Measurements from ENCODE around the gene MESD.
A peak's percentile ranks its signal among the peaks of the same experiment; 100 is the strongest.

Gene MESD

GRCh38 chr15:80936288-80937078 is 53.1 kb downstream of the MESD start:
- no peak overlapping the region for H3K27ac ChIP-seq (ENCODE audit: low read length)
- H3K4me3 ChIP-seq (ENCODE audit: low read length): no peak overlapping the region
- H4K20me1 ChIP-seq (ENCODE audit: insufficient read depth, low read length): no peaks in the 10 kb centered on the region
- no peaks in the 10 kb centered on the region for H3K79me2 ChIP-seq (ENCODE audit: low read length)
- H2AFZ ChIP-seq (ENCODE audit: low read depth, low read length): no peak overlapping the region
- H3K4me1 ChIP-seq (ENCODE audit: low read length): no peaks in the 10 kb centered on the region
- TF ChIP-seq EZH2phosphoT487 (IDR thresholded peaks at IDR 0.05; ENCODE audit: low read depth) (no peak), CTCF (IDR thresholded peaks at IDR 0.05; ENCODE audit: low read depth, low read length) (peak; percentile 22; the same call in 1 of the 2 replicates)
- H3K9me3 ChIP-seq (ENCODE audit: insufficient read depth, low read length): no peaks in the 10 kb centered on the region
- H3K27me3 ChIP-seq (ENCODE audit: low read depth, low read length): no peaks in the 10 kb centered on the region
- no peak overlapping the region for H3K4me2 ChIP-seq (ENCODE audit: low read length)
- peaks cover 10% of the 10 kb centered on the region for H3K36me3 ChIP-seq (replicated peaks; ENCODE audit: low read depth, low read length)
- H3K9ac ChIP-seq (ENCODE audit: low read length): no peak overlapping the region

GRCh38 chr15:80934761-80935221 is 54.8 kb downstream of the MESD start:
- no peaks in the 10 kb centered on the region for H3K9me3 ChIP-seq (ENCODE audit: insufficient read depth, low read length)
- no peak overlapping the region for H3K4me3 ChIP-seq (ENCODE audit: low read length)
- H3K27me3 ChIP-seq (ENCODE audit: low read depth, low read length): no peaks in the 10 kb centered on the region
- H3K79me2 ChIP-seq (ENCODE audit: low read length): no peaks in the 10 kb centered on the region
- no peak overlapping the region for H2AFZ ChIP-seq (ENCODE audit: low read depth, low read length)
- H3K27ac ChIP-seq (ENCODE audit: low read length): no peak overlapping the region
- no peaks in the 10 kb centered on the region for H4K20me1 ChIP-seq (ENCODE audit: insufficient read depth, low read length)
- no peak for TF ChIP-seq CTCF (IDR thresholded peaks at IDR 0.05; ENCODE audit: low read depth, low read length)
- TF ChIP-seq EZH2phosphoT487 (IDR thresholded peaks at IDR 0.05; ENCODE audit: low read depth): no peak
- H3K4me1 ChIP-seq (ENCODE audit: low read length): no peaks in the 10 kb centered on the region
- no peak overlapping the region for H3K9ac ChIP-seq (ENCODE audit: low read length)
- no peak overlapping the region for H3K4me2 ChIP-seq (ENCODE audit: low read length)
- peaks cover 5% of the 10 kb centered on the region for H3K36me3 ChIP-seq (replicated peaks; ENCODE audit: low read depth, low read length)

- Histone ChIP-seq H4K20me1 (ENCODE audit: insufficient read depth, low read length) (no peaks in the 10 kb centered on the region), H3K27me3 (ENCODE audit: low read depth, low read length) (no peaks in the 10 kb centered on the region), H3K4me1 (ENCODE audit: low read length) (no peaks in the 10 kb centered on the region), H3K27ac (ENCODE audit: low read length) (no peak overlapping the region), H3K4me3 (ENCODE audit: low read length) (no peak overlapping the region), H3K36me3 (replicated peaks; ENCODE audit: low read depth, low read length) (peaks cover 5% of the 10 kb centered on the region), H2AFZ (ENCODE audit: low read depth, low read length) (no peak overlapping the region), H3K9ac (ENCODE audit: low read length) (no peak overlapping the region), H3K79me2 (ENCODE audit: low read length) (no peaks in the 10 kb centered on the region), H3K4me2 (ENCODE audit: low read length) (no peak overlapping the region), H3K9me3 (ENCODE audit: insufficient read depth, low read length) (no peaks in the 10 kb centered on the region)
- no peak for TF ChIP-seq EZH2phosphoT487 (IDR thresholded peaks at IDR 0.05; ENCODE audit: low read depth)
- TF ChIP-seq CTCF (IDR thresholded peaks at IDR 0.05; ENCODE audit: low read depth, low read length): no peak
These were observed 56.6 kb downstream of the MESD start for GRCh38 chr15:80932989-80933388.

GRCh38 chr15:80932513-80932815 is 57.2 kb downstream of the MESD start:
- Histone ChIP-seq H3K36me3 (replicated peaks; ENCODE audit: low read depth, low read length) (peaks cover 5% of the 10 kb centered on the region), H3K4me1 (ENCODE audit: low read length) (no peaks in the 10 kb centered on the region), H3K79me2 (ENCODE audit: low read length) (no peaks in the 10 kb centered on the region), H3K27ac (ENCODE audit: low read length) (no peak overlapping the region), H3K27me3 (ENCODE audit: low read depth, low read length) (no peaks in the 10 kb centered on the region), H3K4me3 (ENCODE audit: low read length) (no peak overlapping the region), H3K9ac (ENCODE audit: low read length) (no peak overlapping the region), H4K20me1 (ENCODE audit: insufficient read depth, low read length) (no peaks in the 10 kb centered on the region), H3K4me2 (ENCODE audit: low read length) (no peak overlapping the region), H2AFZ (ENCODE audit: low read depth, low read length) (no peak overlapping the region), H3K9me3 (ENCODE audit: insufficient read depth, low read length) (no peaks in the 10 kb centered on the region)
- TF ChIP-seq CTCF (IDR thresholded peaks at IDR 0.05; ENCODE audit: low read depth, low read length) (no peak), EZH2phosphoT487 (IDR thresholded peaks at IDR 0.05; ENCODE audit: low read depth) (no peak)
